MM.1S (cell line): ENCODE results near the gene SSX5.
"Not testable (repeated sequence)": the region's sequence is repeated elsewhere in the genome, so short reads cannot be mapped to it uniquely, and the experiment has no call there.

Experiments used
- DNase-seq: peaks from one replicate; pipeline ENCODE4 v3.0.0-alpha.2; 2015
- H2AFZ ChIP-seq: fragments of 300-600 bp; sonication (generic); 2 replicates; pipeline ENCODE4 v1.6.0; 2016; ENCODE audit warnings: antibody characterized with exemption, low read length
- H3F3A ChIP-seq: fragments of 300-600 bp; sonication (generic); 2 replicates; pipeline ENCODE4 v1.6.1; 2016; ENCODE audit warnings: mild to moderate bottlenecking, antibody characterized with exemption, low read length, moderate library complexity, mixed read lengths; ENCODE audit not compliant: insufficient read depth
- H3K27ac ChIP-seq: fragments of 300-600 bp; sonication (generic); 2 replicates; pipeline ENCODE4 v1.5.1; 2016; ENCODE audit warnings: mild to moderate bottlenecking, low read length
- H3K27me3 ChIP-seq: fragments of 300-600 bp; sonication (generic); replicated peaks from 2 replicates; pipeline ENCODE4 v1.6.0; 2016; ENCODE audit warnings: low read length; ENCODE audit not compliant: insufficient read depth
- H3K36me3 ChIP-seq: fragments of 300-600 bp; sonication (generic); replicated peaks from 2 replicates; pipeline ENCODE4 v1.6.1; 2016; ENCODE audit warnings: mild to moderate bottlenecking, low read length, mixed read lengths; ENCODE audit not compliant: insufficient read depth
- H3K4me1 ChIP-seq: fragments of 300-600 bp; sonication (generic); 2 replicates; pipeline ENCODE4 v1.6.1; 2016; ENCODE audit warnings: low read length, mixed read lengths
- H3K4me2 ChIP-seq: fragments of 300-600 bp; sonication (generic); 2 replicates; pipeline ENCODE4 v1.6.0; 2016; ENCODE audit warnings: low read depth, low read length
- H3K4me3 ChIP-seq: fragments of 300-600 bp; sonication (generic); 2 replicates; pipeline ENCODE4 v1.5.1; 2016; ENCODE audit warnings: low read length, mixed read lengths
- H3K79me2 ChIP-seq: fragments of 300-600 bp; sonication (generic); 2 replicates; pipeline ENCODE4 v1.6.1; 2016; ENCODE audit warnings: mixed run types, low read length, mixed read lengths
- H3K9ac ChIP-seq: fragments of 300-600 bp; sonication (generic); 2 replicates; pipeline ENCODE4 v1.6.1; 2016; ENCODE audit warnings: low read length, mixed read lengths
- H3K9me2 ChIP-seq: fragments of 300-600 bp; sonication (generic); replicated peaks from 2 replicates; pipeline ENCODE4 v1.6.1; 2016; ENCODE audit warnings: mild to moderate bottlenecking, low read length, mixed read lengths; ENCODE audit not compliant: insufficient read depth
- H3K9me3 ChIP-seq: fragments of 300-600 bp; sonication (generic); replicated peaks from 2 replicates; pipeline ENCODE4 v1.6.1; 2016; ENCODE audit warnings: mild to moderate bottlenecking, low read length, mixed read lengths; ENCODE audit not compliant: insufficient read depth
- H4K20me1 ChIP-seq: fragments of 300-600 bp; sonication (generic); 2 replicates; pipeline ENCODE4 v1.6.1; 2016; ENCODE audit warnings: mild to moderate bottlenecking, low read length, moderate library complexity, mixed read lengths; ENCODE audit not compliant: insufficient read depth

The SSX5 gene

DNA sequence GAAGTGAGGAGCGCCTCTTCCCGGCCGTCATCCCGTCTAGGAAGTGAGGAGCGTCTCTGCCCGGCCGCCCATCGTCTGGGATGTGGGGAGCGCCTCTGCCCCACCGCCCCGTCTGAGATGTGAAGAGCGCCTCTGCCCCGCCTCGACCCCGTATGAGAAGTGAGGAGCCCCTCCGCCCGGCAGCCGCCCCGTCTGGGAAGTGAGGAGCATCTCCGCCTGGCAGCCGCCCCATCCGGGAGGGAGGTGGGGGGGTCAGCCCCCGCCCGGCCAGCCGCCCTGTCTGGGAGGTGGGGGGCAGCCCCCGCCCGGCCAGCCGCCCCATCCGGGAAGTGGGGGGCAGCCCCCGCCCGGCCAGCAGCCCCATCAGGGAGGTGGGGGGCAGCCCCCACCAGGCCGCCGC lies 57.5 kb downstream of the SSX5 start:
- not testable (repeated sequence) for H3K4me2 ChIP-seq, H3K27me3 ChIP-seq, H4K20me1 ChIP-seq, H2AFZ ChIP-seq, H3K9me3 ChIP-seq, H3K9me2 ChIP-seq, H3K27ac ChIP-seq, H3K4me3 ChIP-seq, H3F3A ChIP-seq, H3K4me1 ChIP-seq, DNase-seq, H3K9ac ChIP-seq, H3K79me2 ChIP-seq, H3K36me3 ChIP-seq
